MG63 (cell line): Measurements from ENCODE around the gene KRTAP10-8. TPM values are rescaled to one million over a fixed set of nuclear protein-coding genes. Genes with fewer than 3 reads are reported as not detected.
"Not testable (repeated sequence)": the region's sequence is repeated elsewhere in the genome, so short reads cannot be mapped to it uniquely, and the experiment has no call there.

ENCODE experiments used
- DNase-seq: peaks from one replicate; pipeline ENCODE4 v3.0.0-alpha.2; 2020
- H3K27me3 ChIP-seq: fragments of 250-450 bp; sonication (Bioruptor Pico); 2 replicates; pipeline ENCODE4 v1.5.1; 2020; ENCODE audit warnings: mild to moderate bottlenecking, moderate library complexity
- H3K36me3 ChIP-seq: fragments of 250-450 bp; sonication (Bioruptor Pico); 2 replicates; pipeline ENCODE4 v1.5.1; 2020; ENCODE audit warnings: mild to moderate bottlenecking, moderate library complexity
- H3K4me3 ChIP-seq: fragments of 250-450 bp; sonication (Bioruptor Pico); 2 replicates; pipeline ENCODE4 v1.5.1; 2020; ENCODE audit warnings: mild to moderate bottlenecking, moderate library complexity
- H3K9me3 ChIP-seq: fragments of 250-450 bp; sonication (Bioruptor Pico); 2 replicates; pipeline ENCODE4 v1.5.1; 2020; ENCODE audit warnings: mild to moderate bottlenecking, moderate library complexity
- total RNA-seq: library from RNA; depleted of rRNA; stranded (reverse); fragments of >200 nt; shearing (Covaris generic); gene quantifications from 2 replicates; pipeline ENCODE4 v1.2.3, GENCODE V29; 2014; ENCODE audit warnings: low replicate concordance

The KRTAP10-8 gene
- total RNA-seq, 1 experiment from 2014 or later, result not detected

DNA sequence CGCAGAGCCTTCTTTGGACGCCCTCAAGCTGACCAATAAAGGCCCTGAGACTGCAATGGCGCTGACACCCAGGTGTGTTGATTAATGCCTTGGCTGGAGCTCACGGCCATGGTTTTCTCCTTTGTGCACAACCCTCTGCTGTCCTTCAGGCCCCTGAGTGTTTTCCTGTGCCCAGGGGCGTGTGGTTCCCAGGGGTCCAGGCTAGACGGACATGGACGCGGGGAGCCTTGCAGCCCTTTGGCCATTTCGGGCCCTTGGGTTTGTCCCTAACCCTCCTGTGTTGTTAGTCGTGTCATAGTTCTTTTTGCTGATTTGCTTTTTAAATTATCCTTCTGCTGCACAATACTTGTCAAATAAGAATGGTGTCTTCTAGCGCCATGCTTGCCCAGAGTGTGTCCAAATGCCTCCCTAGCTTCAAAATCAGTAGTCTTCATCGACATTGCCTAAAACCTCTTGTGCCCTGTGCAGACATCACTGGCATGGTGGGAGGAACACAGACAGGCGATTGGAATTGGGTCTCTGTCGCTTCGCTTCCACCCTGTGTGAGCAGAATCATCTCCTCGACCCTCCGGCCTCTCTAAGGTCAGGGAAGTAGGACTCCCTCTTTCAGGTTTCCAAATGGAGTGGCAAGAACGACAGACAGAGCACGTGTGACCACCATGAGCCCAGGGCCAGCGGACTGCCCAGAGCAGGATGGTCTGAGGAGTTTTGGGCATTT lies 36.4 kb upstream of the KRTAP10-8 start:
- H3K27me3 ChIP-seq, result no peaks in the 10 kb centered on the region
- H3K36me3 ChIP-seq, result no peaks in the 10 kb centered on the region
- peaks cover 28% of the 10 kb centered on the region for H3K9me3 ChIP-seq
- H3K4me3 ChIP-seq, result no peak overlapping the region
- DNase-seq, result no peak

DNA sequence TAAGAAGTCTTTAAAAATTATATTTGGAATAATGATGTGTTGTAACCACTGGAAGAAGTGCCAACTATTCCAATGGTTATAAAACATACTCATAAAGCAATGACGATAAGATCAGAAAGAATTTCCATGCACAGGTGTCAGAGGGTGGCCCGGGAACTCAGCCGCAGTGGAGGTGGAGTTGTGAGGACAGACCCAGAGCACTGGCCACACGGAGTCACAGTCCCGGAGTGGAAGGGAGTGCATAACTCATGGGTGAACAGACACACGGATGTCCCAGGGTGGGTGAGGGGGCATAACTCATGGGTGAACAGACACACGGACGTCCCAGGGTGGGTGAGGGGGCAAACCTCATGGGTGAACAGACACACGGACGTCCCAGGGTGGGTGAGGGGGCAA lies 35.9 kb upstream of the KRTAP10-8 start:
- no peaks in the 10 kb centered on the region for H3K36me3 ChIP-seq
- no peak for DNase-seq
- no peaks in the 10 kb centered on the region for H3K27me3 ChIP-seq
- H3K9me3 ChIP-seq, result peaks cover 25% of the 10 kb centered on the region
- no peak overlapping the region for H3K4me3 ChIP-seq

DNA sequence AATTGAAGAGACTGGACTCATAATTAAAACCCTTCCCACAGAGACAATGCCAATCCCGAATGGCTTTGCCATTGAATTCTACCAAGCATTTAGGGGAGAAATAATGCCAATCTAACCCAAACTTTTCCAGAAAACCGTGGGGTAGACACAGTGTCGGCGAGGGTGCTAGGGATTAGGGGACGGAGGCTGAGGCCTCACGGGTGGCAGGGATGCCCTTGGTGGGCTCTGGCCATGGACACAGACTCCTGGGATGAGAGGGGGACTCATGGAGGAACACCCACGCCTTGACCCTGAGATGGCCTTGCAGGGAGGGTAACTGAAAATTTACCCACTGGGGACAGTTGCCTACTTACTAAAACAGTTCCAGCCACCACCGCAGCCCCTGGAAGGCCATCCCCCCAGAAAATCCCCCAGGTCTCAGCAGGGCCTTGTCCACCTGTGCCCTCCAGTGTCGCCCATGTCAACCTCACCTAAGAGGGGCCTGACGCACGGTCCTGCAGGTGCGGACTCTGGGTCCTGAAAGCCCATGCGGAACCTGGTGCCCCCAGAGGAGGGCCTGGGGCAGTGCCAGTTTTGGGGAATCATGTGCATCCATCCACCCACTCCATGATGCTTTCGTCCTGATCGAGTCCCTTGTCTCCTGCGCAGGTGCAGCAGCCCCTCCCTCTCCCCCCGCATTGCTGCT lies 33.4 kb upstream of the KRTAP10-8 start:
- Histone ChIP-seq H3K9me3 (peaks cover 30% of the 10 kb centered on the region), H3K4me3 (no peak overlapping the region), H3K27me3 (no peaks in the 10 kb centered on the region), H3K36me3 (no peaks in the 10 kb centered on the region)
- DNase-seq, result no peak

DNA sequence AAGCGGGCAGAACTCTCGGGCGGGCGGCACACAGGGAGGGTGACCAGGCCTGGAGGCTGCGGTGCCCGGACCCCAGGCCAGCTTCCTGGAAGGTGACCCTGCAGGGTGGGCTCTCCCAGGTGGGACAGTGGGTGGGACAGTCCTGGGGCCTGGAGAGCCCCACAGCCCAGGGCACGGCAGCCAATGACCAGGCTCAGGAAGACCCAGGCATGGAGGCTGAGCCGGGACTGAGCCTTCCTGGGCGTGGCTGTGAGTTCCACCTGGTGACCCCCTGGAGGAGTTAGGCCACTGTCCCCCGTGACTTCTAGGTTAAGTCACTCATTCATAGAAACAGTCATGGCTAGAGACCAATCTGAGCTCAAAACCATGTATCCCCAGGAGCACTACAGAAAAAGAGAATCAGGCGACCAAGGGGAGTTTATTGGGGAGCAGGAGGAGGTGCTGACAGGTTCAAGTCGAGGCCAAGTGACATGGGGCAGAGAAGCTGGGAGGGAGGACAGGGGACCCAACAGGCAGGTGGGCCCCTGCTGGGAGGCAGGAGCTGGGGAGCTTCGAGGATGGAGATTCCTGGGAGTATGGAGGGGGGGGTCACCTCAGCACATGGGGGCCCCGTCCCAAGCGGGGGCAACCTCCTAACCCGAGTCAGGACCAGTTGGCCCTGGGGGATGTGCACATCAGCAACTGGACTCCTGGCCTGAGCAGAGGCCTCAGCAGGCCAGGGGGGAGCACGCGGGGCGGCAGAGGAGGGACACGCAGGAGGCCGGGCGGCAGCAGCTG lies 32.6 kb upstream of the KRTAP10-8 start:
- H3K27me3 ChIP-seq, result peaks cover 7% of the 10 kb centered on the region

DNA sequence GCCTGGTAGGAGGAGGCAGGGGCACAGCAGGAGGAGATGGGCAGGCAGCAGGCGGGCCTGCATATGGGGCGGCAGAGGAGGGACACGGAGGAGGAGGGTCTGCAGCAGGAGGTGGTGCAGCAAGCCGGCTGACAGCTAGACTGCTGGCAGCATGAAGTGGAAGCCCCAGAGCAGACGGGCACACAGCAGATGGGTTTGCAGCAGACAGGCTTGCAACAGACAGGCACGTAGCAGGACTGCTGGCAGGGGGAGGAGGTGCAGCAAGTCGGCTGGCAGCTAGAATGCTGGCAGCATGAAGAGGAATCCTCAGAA lies 32.1 kb upstream of the KRTAP10-8 start:
- H3K36me3 ChIP-seq, result no peaks in the 10 kb centered on the region
- peaks cover 30% of the 10 kb centered on the region for H3K9me3 ChIP-seq
- peaks cover 11% of the 10 kb centered on the region for H3K27me3 ChIP-seq
- no peak for DNase-seq
- no peak overlapping the region for H3K4me3 ChIP-seq

More for the DNA sequence above, 32.6 kb upstream of the KRTAP10-8 start:
- Histone ChIP-seq H3K9me3 (peaks cover 30% of the 10 kb centered on the region), H3K36me3 (no peaks in the 10 kb centered on the region), H3K4me3 (no peak overlapping the region)
- no peak for DNase-seq

DNA sequence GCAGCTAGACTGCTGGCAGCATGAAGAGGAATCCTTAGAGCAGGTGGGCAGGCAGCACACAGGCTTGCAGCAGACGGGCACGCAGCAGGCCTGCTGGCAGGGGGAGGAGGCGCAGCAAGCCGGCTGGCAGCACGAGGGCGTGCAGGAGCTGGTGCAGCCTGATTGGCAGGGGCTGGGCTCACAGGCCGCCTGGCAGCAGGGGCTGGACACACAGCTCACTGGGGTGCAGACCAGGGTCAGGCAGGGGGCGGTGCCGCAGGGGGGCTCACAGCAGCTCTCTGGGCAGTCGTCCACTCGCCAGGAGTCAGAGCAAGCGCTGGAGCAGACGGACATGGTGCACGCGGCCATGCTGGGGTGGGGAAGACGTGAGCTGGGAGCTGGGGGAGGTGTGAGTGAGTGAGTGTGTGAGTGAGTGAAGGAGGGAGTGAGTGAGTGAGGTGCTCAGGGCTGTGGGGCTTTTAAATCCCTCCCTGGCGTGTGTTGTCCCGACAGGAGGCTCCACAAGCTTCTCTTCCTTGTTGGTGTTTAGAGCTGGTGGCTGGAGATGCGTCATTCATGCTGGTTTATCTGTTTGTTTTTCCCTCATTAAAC lies 31.6 kb upstream of the KRTAP10-8 start, which contains the start of gene KRTAP10-5:
KRTAP10-5 (minus strand) TSS at position 374 of the 591 bp plus-strand sequence; CDS start at position 348, 26 bp downstream.
- peaks cover 30% of the 10 kb centered on the region for H3K9me3 ChIP-seq
- not testable (repeated sequence) for DNase-seq, H3K4me3 ChIP-seq, H3K36me3 ChIP-seq
- peaks cover 17% of the 10 kb centered on the region for H3K27me3 ChIP-seq

DNA sequence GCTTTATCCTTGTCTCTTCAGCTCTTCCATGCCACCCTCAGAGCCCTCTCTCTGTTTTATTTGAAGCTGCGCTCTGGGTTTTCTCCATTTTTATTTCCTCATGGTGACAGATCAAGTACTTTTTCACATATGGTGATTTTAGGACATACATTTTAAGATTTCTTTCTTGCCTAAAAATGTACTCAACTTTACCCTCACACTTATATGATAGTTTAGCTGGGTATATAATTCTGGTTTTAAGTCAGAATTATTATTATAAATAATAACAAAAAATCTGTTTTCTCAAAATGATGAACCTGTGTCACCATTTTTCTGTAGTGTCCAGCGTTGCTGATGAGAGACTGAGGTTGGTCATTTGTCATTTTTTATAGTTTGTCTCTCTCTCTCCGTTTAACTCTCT lies 30.7 kb upstream of the KRTAP10-8 start:
- Histone ChIP-seq H3K4me3 (no peak overlapping the region), H3K36me3 (no peaks in the 10 kb centered on the region), H3K27me3 (peaks cover 25% of the 10 kb centered on the region), H3K9me3 (peaks cover 28% of the 10 kb centered on the region)
- no peak for DNase-seq

DNA sequence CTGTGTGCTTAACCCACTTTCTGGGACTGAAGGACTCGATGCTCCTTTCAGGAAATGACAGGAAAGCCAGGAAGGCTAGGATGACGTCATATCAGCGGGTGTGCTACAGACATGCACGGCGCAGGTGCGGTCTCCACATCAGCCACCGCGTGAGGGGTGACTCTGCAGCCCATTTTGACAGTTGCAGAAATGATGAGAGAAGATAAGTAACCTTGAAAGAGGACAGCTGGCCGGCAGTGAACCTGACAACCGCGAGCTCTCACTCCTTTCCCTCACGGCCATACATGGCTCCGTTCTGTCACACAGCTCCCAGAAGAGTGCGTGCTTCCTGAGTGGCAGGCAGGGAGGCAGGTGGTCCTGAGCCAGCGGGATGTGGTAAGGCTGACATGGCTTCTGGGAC lies 29.8 kb upstream of the KRTAP10-8 start:
- no peaks in the 10 kb centered on the region for H3K36me3 ChIP-seq
- DNase-seq, result no peak
- peaks cover 28% of the 10 kb centered on the region for H3K27me3 ChIP-seq
- H3K9me3 ChIP-seq, result peaks cover 24% of the 10 kb centered on the region
- no peak overlapping the region for H3K4me3 ChIP-seq

DNA sequence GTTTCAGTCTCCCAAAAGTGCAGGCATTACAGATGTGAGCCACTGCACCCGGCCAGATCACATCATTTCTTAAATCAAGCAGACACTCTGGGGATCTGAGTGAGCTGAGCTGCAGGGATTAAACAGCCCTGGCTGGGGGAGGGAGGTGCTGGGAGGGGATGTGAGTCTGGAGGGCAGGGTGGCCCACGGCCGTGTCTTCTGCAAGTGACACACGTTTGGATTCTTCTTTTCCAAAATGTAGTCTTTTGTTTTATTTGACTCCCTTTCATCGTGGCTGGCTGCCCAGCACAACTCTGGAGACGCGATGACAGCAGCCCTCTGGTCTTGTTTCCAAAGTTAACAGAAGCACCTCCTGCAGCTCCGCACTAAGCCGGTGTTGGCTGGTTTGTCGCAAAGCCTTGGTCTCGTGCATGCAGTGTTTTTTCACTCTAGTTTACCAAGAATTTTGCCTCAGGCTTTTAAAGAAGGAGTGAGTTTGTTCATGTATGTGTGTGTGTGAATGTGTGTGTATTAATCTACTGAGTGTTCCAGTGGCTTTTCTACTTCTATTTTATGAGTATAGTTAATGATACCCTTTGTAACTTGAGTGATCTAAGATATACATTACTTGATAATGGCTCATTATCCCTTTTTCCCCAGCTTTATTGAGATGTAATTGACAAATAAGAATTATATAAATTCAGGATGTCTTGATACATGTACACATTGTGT lies 28.6 kb upstream of the KRTAP10-8 start:
- H3K4me3 ChIP-seq, result no peak overlapping the region
- no peaks in the 10 kb centered on the region for H3K36me3 ChIP-seq
- peaks cover 28% of the 10 kb centered on the region for H3K27me3 ChIP-seq
- peak; percentile 74 for DNase-seq
- H3K9me3 ChIP-seq, result peaks cover 17% of the 10 kb centered on the region

DNA sequence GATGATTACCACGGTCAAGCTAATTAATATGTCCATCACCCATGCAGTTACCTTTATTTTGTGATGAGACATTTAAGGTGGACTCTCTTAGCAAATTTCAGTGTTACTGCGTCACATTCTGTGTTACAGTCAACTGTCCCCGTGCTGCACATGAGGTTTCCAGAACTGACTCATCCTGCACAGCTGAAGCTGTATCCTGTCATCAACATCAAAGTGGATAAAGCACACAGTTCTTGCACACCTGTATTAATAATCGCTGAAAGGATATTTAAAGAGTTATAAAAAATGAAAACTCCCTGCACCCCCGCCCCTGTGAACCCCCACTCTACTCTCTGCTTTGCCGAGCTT lies 28.1 kb upstream of the KRTAP10-8 start:
- H3K27me3 ChIP-seq, result peaks cover 28% of the 10 kb centered on the region
- DNase-seq, result no peak
- no peak overlapping the region for H3K4me3 ChIP-seq
- peaks cover 15% of the 10 kb centered on the region for H3K9me3 ChIP-seq
- no peaks in the 10 kb centered on the region for H3K36me3 ChIP-seq

DNA sequence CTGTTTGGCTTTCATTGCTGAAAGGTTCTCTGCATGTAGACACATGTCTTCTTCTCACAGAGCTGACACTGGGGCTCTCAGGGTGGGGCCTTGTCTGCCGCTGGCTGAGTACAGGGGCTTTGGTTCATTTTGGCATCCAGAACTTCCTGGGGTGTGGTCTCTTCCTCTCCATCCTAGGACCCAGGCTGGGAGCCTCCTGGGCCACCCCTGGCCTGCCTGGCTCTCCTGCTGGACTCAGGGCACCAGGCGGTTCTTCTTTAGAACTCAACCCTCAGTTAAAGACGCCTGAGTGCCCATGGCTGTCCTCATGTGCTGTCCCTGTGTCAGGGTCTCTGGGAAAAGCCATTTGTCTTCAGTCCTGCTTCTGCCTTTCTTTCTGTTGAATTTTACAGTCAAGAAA lies 26.0 kb upstream of the KRTAP10-8 start:
- DNase-seq, result no peak
- Histone ChIP-seq H3K4me3 (no peak overlapping the region), H3K36me3 (no peaks in the 10 kb centered on the region), H3K27me3 (peaks cover 28% of the 10 kb centered on the region), H3K9me3 (peaks cover 13% of the 10 kb centered on the region)

DNA sequence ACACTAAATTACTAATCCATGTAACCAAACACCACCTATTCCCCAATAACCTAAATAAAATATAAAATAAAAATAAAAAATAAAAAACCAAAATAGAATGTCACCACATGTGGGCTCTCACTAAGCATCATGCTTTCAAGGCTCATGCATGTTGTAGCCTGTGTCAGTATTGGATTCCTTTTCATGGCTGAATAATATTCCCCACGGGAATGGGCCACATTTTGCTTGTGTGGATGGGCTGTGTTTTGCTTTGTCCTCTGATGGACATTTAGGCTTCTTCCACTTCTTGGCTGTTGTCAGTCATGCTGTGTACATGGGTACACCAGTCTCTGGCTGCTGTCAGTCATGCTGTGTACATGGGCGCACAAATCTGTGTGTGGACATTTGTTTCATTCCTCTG lies 22.8 kb upstream of the KRTAP10-8 start:
- Histone ChIP-seq H3K27me3 (peaks cover 23% of the 10 kb centered on the region), H3K36me3 (no peaks in the 10 kb centered on the region), H3K9me3 (no peaks in the 10 kb centered on the region; the same call in 1 of the 2 replicates), H3K4me3 (no peak overlapping the region)
- no peak for DNase-seq

DNA sequence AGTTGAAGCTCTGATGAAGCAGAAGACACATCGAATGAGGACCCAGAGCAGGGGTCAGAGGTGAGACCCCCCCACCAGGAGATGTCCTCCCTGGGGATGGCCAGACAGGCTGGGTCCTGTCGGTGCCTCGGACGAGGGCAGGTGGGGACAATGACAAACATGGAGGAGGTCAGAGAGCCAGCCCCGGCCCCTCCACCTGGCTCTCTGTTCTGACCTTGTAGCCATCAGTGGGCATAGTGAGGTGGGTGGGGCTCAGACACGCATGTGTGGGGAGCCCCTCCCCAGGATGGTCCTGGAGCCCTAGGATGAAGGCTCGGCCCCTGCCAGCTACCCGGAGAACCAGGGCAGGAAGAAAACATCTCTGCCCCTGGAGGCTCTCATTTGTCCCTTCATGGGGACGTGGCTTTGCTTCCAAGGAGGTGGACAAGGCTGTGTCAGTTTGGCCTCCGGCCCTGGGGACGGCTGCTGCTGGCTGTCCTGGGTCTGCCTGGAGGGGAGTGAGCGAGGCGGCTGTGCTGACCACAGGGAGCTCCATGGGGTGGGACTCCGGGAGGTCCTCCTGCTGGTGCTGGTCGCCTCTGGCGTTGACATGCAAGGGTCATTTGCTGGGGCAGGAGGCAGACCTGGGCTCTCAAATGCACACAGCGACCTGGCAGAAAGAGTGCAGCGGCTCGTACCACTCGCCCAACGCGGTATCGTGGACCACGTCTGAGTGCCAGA lies 22.1 kb upstream of the KRTAP10-8 start:
- Histone ChIP-seq H3K4me3 (no peak overlapping the region), H3K36me3 (no peaks in the 10 kb centered on the region), H3K9me3 (no peaks in the 10 kb centered on the region; the same call in 1 of the 2 replicates), H3K27me3 (peaks cover 17% of the 10 kb centered on the region)
- no peak for DNase-seq

DNA sequence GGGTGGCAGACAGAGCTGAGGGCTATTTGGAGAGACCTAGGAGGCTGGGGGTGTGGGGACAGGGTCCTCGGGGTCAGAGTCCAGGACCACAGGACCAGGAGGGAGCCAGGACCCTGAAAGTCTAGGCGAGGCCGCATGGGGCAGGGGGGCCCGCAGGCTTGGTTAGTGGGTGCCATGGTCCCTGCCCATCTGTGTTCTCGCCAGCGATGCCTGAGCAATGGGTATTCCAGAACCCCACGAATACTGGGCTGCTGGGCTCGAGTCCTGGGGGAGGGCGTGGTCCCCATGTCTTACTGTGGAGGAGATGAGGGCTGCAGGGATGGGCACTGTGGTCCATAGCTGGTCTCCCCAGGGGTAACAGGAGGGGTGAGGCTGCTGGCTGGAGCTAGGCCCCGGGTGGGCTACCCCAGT lies 21.6 kb upstream of the KRTAP10-8 start:
- no peak overlapping the region for H3K4me3 ChIP-seq
- H3K9me3 ChIP-seq, result no peaks in the 10 kb centered on the region; the same call in 1 of the 2 replicates
- H3K36me3 ChIP-seq, result no peaks in the 10 kb centered on the region
- peaks cover 12% of the 10 kb centered on the region for H3K27me3 ChIP-seq
- no peak for DNase-seq

DNA sequence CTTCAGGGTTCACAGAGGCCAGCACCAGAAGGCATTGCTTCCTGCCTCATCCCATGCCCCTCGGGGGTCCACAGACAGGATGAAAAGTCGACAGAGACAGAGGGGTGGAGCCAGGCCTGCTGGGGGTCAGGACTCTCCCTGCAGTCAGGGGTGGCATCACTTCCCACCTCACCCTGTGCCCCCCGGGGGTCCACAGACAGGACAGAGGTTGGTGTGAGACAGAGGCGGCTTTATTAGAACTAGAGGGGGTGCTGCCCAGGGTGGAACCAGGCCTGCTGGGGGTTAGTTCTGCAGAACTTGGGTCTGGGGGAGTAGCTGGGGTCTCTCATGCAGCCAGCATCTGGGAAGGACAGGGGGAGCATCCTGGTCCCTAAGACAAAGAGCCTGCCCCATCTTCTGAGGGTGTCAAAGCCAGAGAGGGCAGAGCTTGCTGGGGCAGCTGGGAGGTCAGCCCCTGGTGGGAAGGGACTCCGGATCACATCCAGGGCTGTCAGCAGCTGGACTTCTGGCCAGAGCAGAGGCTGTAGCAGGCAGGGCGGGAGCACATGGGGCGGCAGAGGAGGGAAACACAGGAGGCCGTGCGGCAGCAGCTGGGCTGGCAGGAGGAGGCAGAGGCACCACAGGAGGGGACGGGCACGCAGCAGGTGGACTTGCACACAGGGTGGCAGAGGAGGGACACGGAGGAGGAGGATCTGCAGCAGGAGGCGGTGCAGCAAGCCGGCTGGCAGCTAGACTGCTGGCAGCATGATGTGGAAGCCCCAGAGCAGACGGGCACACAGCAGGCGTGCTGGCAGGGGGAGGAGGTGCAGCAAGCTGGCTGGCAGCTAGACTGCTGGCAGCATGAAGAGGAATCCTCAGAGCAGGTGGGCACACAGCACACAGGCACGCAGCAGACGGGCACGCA lies 20.7 kb upstream of the KRTAP10-8 start:
- not testable (repeated sequence) for H3K9me3 ChIP-seq
- peaks cover 11% of the 10 kb centered on the region; the same call in 1 of the 2 replicates for H3K27me3 ChIP-seq

More for the DNA sequence above, 20.7 kb upstream of the KRTAP10-8 start:
- H3K4me3 ChIP-seq, DNase-seq, H3K36me3 ChIP-seq: not testable (repeated sequence)
